Liver (tissue), 3 donors: ENCODE results near the gene PDE12.

Experiments used
- CTCF ChIP-seq: fragments of 150-350 bp; IDR thresholded peaks from 2 replicates; pipeline ENCODE4 v1.5.1; 2017; ENCODE audit warnings: improper control_type of control experiment, low read depth, low read length; ENCODE audit not compliant: missing input control
- TAF1 ChIP-seq: conservative IDR thresholded peaks from 2 replicates; pipeline ENCODE4 v1.6.1; 2016; ENCODE audit warnings: antibody characterized with exemption, mild to moderate bottlenecking
- donor health status: healthy.
- donor health status: healthy.

- TF ChIP-seq TAF1 (no peak), CTCF (no peak)
These were observed 26.5 kb downstream of the PDE12 start for GRCh38 chr3:57582474-57583168.
